HepG2 (cell line): ENCODE results near the gene C22orf31. TPM values are rescaled to one million over a fixed set of nuclear protein-coding genes. Genes with fewer than 3 reads are reported as not detected.

Experiments used
- ATAC-seq: fragments of 200-7000 bp; cut with Tn5 transposase; 3 replicates; pipeline ENCODE4 v1.9.1; 2020; ENCODE audit warnings: mild to moderate bottlenecking, moderate library complexity
- BruUV-seq: library from RNA; stranded (reverse); fragments of 400-500 nt; replicated peaks from 2 replicates; lab custom pipeline; 2021; lab: Mats Ljungman, UMichigan
- CTCF ChIA-PET: fragments of 300-600 bp; formaldehyde crosslinking; extraction: SDS; loops from one replicate; lab custom pipeline; 2021; ENCODE audit warnings: low total read pairs, inconsistent platforms, low intra/inter-chr PET ratio; lab: Yijun Ruan, JAX
- POLR2A ChIA-PET: fragments of 350-600 bp; sonication (Branson Sonifier 250); formaldehyde crosslinking; loops from one replicate; lab custom pipeline; 2020; ENCODE audit warnings: antibody characterized with exemption, inconsistent platforms; lab: Yijun Ruan, JAX
- DNase-seq: peaks from one replicate; pipeline ENCODE4 v3.0.0-alpha.2; 2015; ENCODE audit warnings: low spot score
- FAIRE-seq: peaks from 3 replicates; lab custom pipeline; 2011; peaks lifted over from hg19 to GRCh38; lab: Jason Lieb, UNC
- H2AFZ ChIP-seq: one replicate; pipeline ENCODE4 v1.6.1; 2011; ENCODE audit warnings: low read length, inconsistent platforms
- H3K27ac ChIP-seq: fragments of 300-600 bp; 3 replicates; pipeline ENCODE4 v1.8.0; 2011; ENCODE audit warnings: mixed run types, mild to moderate bottlenecking, mixed read lengths, low read length, inconsistent platforms; ENCODE audit not compliant: insufficient read depth; ENCODE audit errors: extremely low read length
- H3K27me3 ChIP-seq, 2 experiments: fragments of 200-600 bp in 1 of 2; 2 replicates in 1 of 2; 3 replicates in 1 of 2; pipeline versions ENCODE4 v1.6.0 to v1.8.0; 2011; ENCODE audit warnings: low read length in 2 of 2, mild to moderate bottlenecking in 2 of 2, moderate library complexity in 2 of 2, inconsistent platforms in 1 of 2; ENCODE audit not compliant: insufficient read depth in 2 of 2, control insufficient read depth in 1 of 2
- H3K36me3 ChIP-seq, 2 experiments: fragments of 200-600 bp in 1 of 2; replicated peaks in 1 of 2; 2 replicates in 1 of 2; 3 replicates in 1 of 2; pipeline versions ENCODE4 v1.5.1 to v1.8.0; 2011; ENCODE audit warnings: low read length in 2 of 2, inconsistent platforms in 1 of 2; ENCODE audit not compliant: insufficient read depth in 2 of 2, control insufficient read depth in 1 of 2
- H3K4me1 ChIP-seq: 2 replicates; pipeline ENCODE4 v1.5.1; 2012; ENCODE audit warnings: low read length, inconsistent platforms; ENCODE audit not compliant: insufficient read depth
- H3K4me2 ChIP-seq: 2 replicates; pipeline ENCODE4 v1.6.0; 2011; ENCODE audit warnings: low read depth, low read length, inconsistent platforms
- H3K4me3 ChIP-seq, 3 experiments: fragments of 200-600 bp in 1 of 3; sonication (generic), shearing (Covaris generic) in 1 of 3; replicated peaks in 1 of 3; 2 replicates each; pipeline ENCODE4 v1.5.1; 2011 to 2016; ENCODE audit warnings: low read length in 3 of 3, inconsistent platforms in 2 of 3, low read depth in 2 of 3, mild to moderate bottlenecking in 2 of 3, control low read depth in 1 of 3, mixed read lengths in 1 of 3; ENCODE audit not compliant: insufficient read depth in 1 of 3
- H3K79me2 ChIP-seq: one replicate; pipeline ENCODE4 v1.6.1; 2011; ENCODE audit warnings: low read length, inconsistent platforms; ENCODE audit not compliant: insufficient read depth
- H3K9ac ChIP-seq: 2 replicates; pipeline ENCODE4 v1.6.0; 2011; ENCODE audit warnings: mild to moderate bottlenecking, low read depth, low read length, inconsistent platforms; ENCODE audit not compliant: insufficient read depth
- H3K9me3 ChIP-seq: 2 replicates; pipeline ENCODE4 v1.5.1; 2012; ENCODE audit warnings: mild to moderate bottlenecking, low read length
- H4K20me1 ChIP-seq: 2 replicates; pipeline ENCODE4 v1.6.0; 2011; ENCODE audit warnings: inconsistent platforms, mild to moderate bottlenecking, low read length, moderate library complexity; ENCODE audit not compliant: insufficient read depth
- BORCS8-MEF2B ChIP-seq: sonication (generic); formaldehyde crosslinking; IDR thresholded peaks from 2 replicates; pipeline ENCODE4 v1.8.0; 2022; ENCODE audit warnings: mild to moderate bottlenecking, missing genetic modification reagents
- CCDC6 ChIP-seq: sonication (generic); formaldehyde crosslinking; IDR thresholded peaks from 2 replicates; pipeline ENCODE4 v1.8.1; 2022; ENCODE audit warnings: mild to moderate bottlenecking, missing genetic modification reagents, moderate library complexity
- DDIT3 ChIP-seq: sonication (generic); formaldehyde crosslinking; IDR thresholded peaks from 2 replicates; pipeline ENCODE4 v1.4.0; 2020; ENCODE audit warnings: mild to moderate bottlenecking, missing genetic modification reagents
- GTF3A ChIP-seq: sonication (generic); formaldehyde crosslinking; conservative IDR thresholded peaks from 2 replicates; pipeline ENCODE4 v1.4.0; 2020; ENCODE audit warnings: mild to moderate bottlenecking, missing genetic modification reagents
- KAT7 ChIP-seq: IDR thresholded peaks from 2 replicates; pipeline ENCODE4 v1.6.1; 2018; ENCODE audit warnings: borderline replicate concordance, missing compliant biosample characterization
- KDM6A ChIP-seq: IDR thresholded peaks from 2 replicates; pipeline ENCODE4 v1.6.1; 2016; ENCODE audit warnings: low read depth
- KLF12 ChIP-seq: sonication (generic); formaldehyde crosslinking; IDR thresholded peaks from 2 replicates; pipeline ENCODE4 v1.4.0; 2020; ENCODE audit warnings: missing genetic modification reagents, borderline replicate concordance
- NFE2 ChIP-seq: sonication (generic); formaldehyde crosslinking; IDR thresholded peaks from 2 replicates; pipeline ENCODE4 v1.4.0; 2020; ENCODE audit warnings: missing genetic modification reagents
- NR2C2 ChIP-seq: sonication (generic); formaldehyde crosslinking; IDR thresholded peaks from 2 replicates; pipeline ENCODE4 v1.4.0; 2020; ENCODE audit warnings: missing genetic modification reagents, mild to moderate bottlenecking, moderate library complexity, borderline replicate concordance
- RFXAP ChIP-seq: sonication (generic); formaldehyde crosslinking; IDR thresholded peaks from 2 replicates; pipeline ENCODE4 v1.4.0; 2020; ENCODE audit warnings: missing genetic modification reagents, borderline replicate concordance
- RORA ChIP-seq: sonication (generic); formaldehyde crosslinking; IDR thresholded peaks from 2 replicates; pipeline ENCODE4 v1.5.0; 2020; ENCODE audit warnings: mild to moderate bottlenecking, missing genetic modification reagents, moderate library complexity
- STAG1 ChIP-seq: sonication (generic); formaldehyde crosslinking; IDR thresholded peaks from 2 replicates; pipeline ENCODE4 v1.4.0; 2020; ENCODE audit warnings: missing genetic modification reagents
- TOPORS ChIP-seq: sonication (generic); formaldehyde crosslinking; IDR thresholded peaks from 2 replicates; pipeline ENCODE4 v1.8.0; 2023; ENCODE audit warnings: mild to moderate bottlenecking, missing genetic modification reagents
- ZBTB49 ChIP-seq: sonication (generic); formaldehyde crosslinking; IDR thresholded peaks from 2 replicates; pipeline ENCODE4 v1.4.0; 2020; ENCODE audit warnings: missing genetic modification reagents, borderline replicate concordance
- ZFX ChIP-seq: sonication (generic); formaldehyde crosslinking; IDR thresholded peaks from 2 replicates; pipeline ENCODE4 v1.4.0; 2020; ENCODE audit warnings: mild to moderate bottlenecking, low read depth, missing genetic modification reagents, moderate library complexity
- ZMYM2 ChIP-seq: sonication (generic); formaldehyde crosslinking; IDR thresholded peaks from 2 replicates; pipeline ENCODE4 v1.8.0; 2022; ENCODE audit warnings: mild to moderate bottlenecking, missing genetic modification reagents
- ZMYM3 ChIP-seq: sonication (generic); formaldehyde crosslinking; IDR thresholded peaks from 2 replicates; pipeline ENCODE4 v1.5.1; 2020; ENCODE audit warnings: mild to moderate bottlenecking, missing genetic modification reagents
- ZNF350 ChIP-seq: sonication (generic); formaldehyde crosslinking; IDR thresholded peaks from 2 replicates; pipeline ENCODE4 v1.4.0; 2020; ENCODE audit warnings: mild to moderate bottlenecking, low read depth, missing genetic modification reagents, borderline replicate concordance
- ZNF501 ChIP-seq: sonication (generic); formaldehyde crosslinking; IDR thresholded peaks from 2 replicates; pipeline ENCODE4 v1.5.1; 2020; ENCODE audit warnings: mild to moderate bottlenecking, moderate library complexity, missing genetic modification reagents
- ZNF564 ChIP-seq: sonication (generic); formaldehyde crosslinking; IDR thresholded peaks from 2 replicates; pipeline ENCODE4 v1.8.1; 2023; ENCODE audit warnings: mild to moderate bottlenecking, missing genetic modification reagents
- ZNF639 ChIP-seq: conservative IDR thresholded peaks from 2 replicates; pipeline ENCODE4 v1.6.1; 2018; ENCODE audit warnings: missing genetic modification reagents
- ZNF891 ChIP-seq: sonication (generic); formaldehyde crosslinking; IDR thresholded peaks from 2 replicates; pipeline ENCODE4 v1.5.0; 2020; ENCODE audit warnings: mild to moderate bottlenecking, missing genetic modification reagents
- WGBS: methylation state at CpG from one replicate; pipeline ENCODE4 v1.1.6; 2017; ENCODE audit warnings: low lambda C conversion rate; 5-methylcytosine and 5-hydroxymethylcytosine counted together
- in situ Hi-C: cut with HindIII; loops from 2 replicates; pipeline ENCODE4 v1.10.0; 2017; ENCODE audit warnings: low pct_unique_long_range_greater_than_20kb; ENCODE audit not compliant: extremely low pct_ligation_motif_present
- intact Hi-C: fragments of 100-400 bp; cut with micrococcal nuclease; formaldehyde crosslinking; loops from one replicate; pipeline ENCODE4 v1.10.0; 2022; ENCODE audit not compliant: unreplicated experiment
- polyA plus RNA-seq, 8 experiments: library from polyadenylated mRNA; depleted of rRNA in 3 of 8; stranded (reverse) in 7 of 8; unstranded in 1 of 8; fragments of >200 nt; fragmentation: Illumina TruSeq in 4 of 8; extraction: Trizol in 4 of 8; gene quantifications; 2 replicates each; pipeline versions ENCODE4 v1.2.1 to v1.2.3, GENCODE V29; 2011 to 2016; ENCODE audit warnings: low read depth in 4 of 8, missing spikeins in 1 of 8, mixed read lengths in 1 of 8; ENCODE audit not compliant: insufficient read depth in 1 of 8
- total RNA-seq, 5 experiments: library from RNA; depleted of rRNA; stranded (reverse); fragments of >200 nt; fragmentation: Illumina TruSeq; extraction: Trizol; gene quantifications; 2 replicates each; pipeline ENCODE4 v1.2.3, GENCODE V29; 2016; ENCODE audit warnings: low read depth in 1 of 5

Gene C22orf31
- total and polyA plus RNA-seq, 2 of the 13 experiments (the other 11 are each of a cell fraction or from before 2014, with no cell fraction given), result not detected

GRCh38 chr22:29074276-29074772, 12.7 kb upstream of the C22orf31 start:
- H3K4me2 ChIP-seq, result peak overlapping the region; percentile 87
- no TSS peak for BruUV-seq
- in situ Hi-C loops, result loop anchor here (5.0 kb wide), 1 partner anchor 78 kb away; no protein-coding TSS in a partner anchor
- CTCF ChIA-PET, result interaction anchor here (0.5 kb wide), 1 partner anchor 31 kb away, joined by 3 read pairs; no protein-coding TSS in a partner anchor
- no peak overlapping the region for H2AFZ ChIP-seq
- POLR2A ChIA-PET, result interaction anchor here (1.2 to 1.8 kb wide), 2 partner anchors 21 to 23 kb away, joined by 4 to 5 read pairs; no protein-coding TSS in a partner anchor
- no peak overlapping the region for H3K27ac ChIP-seq
- H3K9ac ChIP-seq, result peak overlapping the region; percentile 73; the same call in 1 of the 2 replicates
- H3K79me2 ChIP-seq, result no peaks in the 10 kb centered on the region
- no peak for ATAC-seq
- 0 out of 2 replicates have a peak, but pooled peaks cover 4% of the 10 kb centered on the region for H4K20me1 ChIP-seq
- FAIRE-seq, result no peak
- WGBS, result 43% methylated on average over 10 of the region's 10 CpGs
- no peaks in the 10 kb centered on the region for H3K9me3 ChIP-seq
- no peaks in the 10 kb centered on the region for H3K27me3 ChIP-seq
- H3K4me3 ChIP-seq, result peak overlapping the region; percentile 67 to 84 (median 76); a peak in 5 of 6 replicates
- intact Hi-C loops, result loop anchor here (5.0 kb wide), 1 partner anchor 78 kb away; no protein-coding TSS in a partner anchor
- DNase-seq, result no peak
- H3K4me1 ChIP-seq, result peaks cover 46% of the 10 kb centered on the region
- no peaks in the 10 kb centered on the region for H3K36me3 ChIP-seq
- 0 out of 2 replicates have a peak, but pooled peaks have one; percentile 50 for TF ChIP-seq CCDC6 (CRISPR knock-in tag)
- 0 out of 2 replicates have a peak, but pooled peaks have one; percentile 3 for TF ChIP-seq ZNF501 (CRISPR knock-in tag)
- TF ChIP-seq RFXAP, result no peak
- peak; percentile 38; the same call in 1 of the 2 replicates for TF ChIP-seq ZMYM3 (CRISPR knock-in tag)
- TF ChIP-seq DDIT3 (CRISPR knock-in tag), result no peak
- TF ChIP-seq ZNF350 (CRISPR knock-in tag), result 0 out of 2 replicates have a peak, but pooled peaks have one; percentile 4
- no peak for TF ChIP-seq GTF3A (CRISPR knock-in tag)
- no peak for TF ChIP-seq KLF12
- 0 out of 2 replicates have a peak, but pooled peaks have one; percentile 26 for TF ChIP-seq TOPORS (CRISPR knock-in tag)
- TF ChIP-seq ZMYM2 (CRISPR knock-in tag), result peak; percentile 8; the same call in 1 of the 2 replicates
- no peak for TF ChIP-seq NFE2 (CRISPR knock-in tag)
- TF ChIP-seq NR2C2 (CRISPR knock-in tag), result 0 out of 2 replicates have a peak, but pooled peaks have one; percentile 28
- TF ChIP-seq KAT7, result no peak
- TF ChIP-seq ZNF639 (CRISPR knock-in tag), result no peak
- no peak for TF ChIP-seq BORCS8-MEF2B
- TF ChIP-seq ZNF891, result 0 out of 2 replicates have a peak, but pooled peaks have one; percentile 1
- peak; percentile 32; the same call in 1 of the 2 replicates for TF ChIP-seq ZFX (CRISPR knock-in tag)
- TF ChIP-seq KDM6A (CRISPR knock-in tag), result no peak
- TF ChIP-seq ZNF564 (CRISPR knock-in tag), result no peak; the same call in 1 of the 2 replicates
- no peak for TF ChIP-seq ZBTB49 (CRISPR knock-in tag)
- no peak for TF ChIP-seq STAG1 (CRISPR knock-in tag)
- no peak for TF ChIP-seq RORA
